ENCODE results near the gene RGS7.
"Not testable (repeated sequence)": the region's sequence is repeated elsewhere in the genome, so short reads cannot be mapped to it uniquely, and the experiment has no call there.

Gene RGS7

DNA sequence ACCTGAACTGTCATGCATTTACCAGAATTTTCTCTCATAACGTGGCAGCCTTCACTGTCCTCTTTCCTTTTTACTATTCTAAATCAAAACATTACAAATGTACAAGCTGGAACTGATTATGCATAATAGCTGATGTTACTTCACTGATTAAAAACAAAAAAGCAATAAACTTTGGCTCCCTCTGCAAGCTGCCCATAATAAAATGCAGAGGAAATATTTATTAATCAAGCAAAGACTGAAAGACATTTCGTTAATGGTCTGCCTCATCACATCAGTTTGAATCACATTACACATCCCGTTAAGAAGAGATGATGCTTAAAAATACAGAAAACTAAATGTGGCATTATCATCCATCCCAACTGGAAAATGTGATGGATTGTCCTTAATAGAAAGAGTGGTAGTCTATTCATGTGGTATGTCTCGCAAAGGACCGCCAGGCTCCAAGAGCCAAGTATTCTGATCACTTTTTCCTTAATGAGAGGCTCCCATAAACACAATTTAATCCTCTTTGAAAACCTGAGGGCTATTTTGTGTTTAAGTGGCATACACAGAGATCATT is 225.3 kb downstream of the RGS7 start:
- no peak for DNase-seq

DNA sequence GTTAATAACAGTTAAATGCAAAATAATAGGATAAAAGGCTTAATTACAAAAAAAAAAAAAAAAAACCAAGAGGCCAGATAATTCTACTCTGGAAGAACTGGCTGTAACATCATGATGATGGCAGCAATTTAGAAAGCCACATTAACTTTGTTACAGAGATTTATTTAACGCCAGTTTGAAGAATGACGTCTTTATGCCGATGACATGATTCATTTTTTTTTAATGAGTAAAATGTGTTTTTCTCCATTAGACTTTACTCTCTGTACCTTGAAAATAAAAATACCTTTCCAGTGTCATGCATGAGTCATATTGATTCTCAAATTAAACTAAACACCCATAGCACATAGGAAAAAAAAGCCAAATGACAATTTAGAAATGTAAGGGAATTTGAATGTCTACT is 226.1 kb downstream of the RGS7 start:
- DNase-seq = no peak

- no peak for DNase-seq
Observed at GRCh38 chr1:241129207-241129960, 227.6 kb downstream of the RGS7 start.

DNA sequence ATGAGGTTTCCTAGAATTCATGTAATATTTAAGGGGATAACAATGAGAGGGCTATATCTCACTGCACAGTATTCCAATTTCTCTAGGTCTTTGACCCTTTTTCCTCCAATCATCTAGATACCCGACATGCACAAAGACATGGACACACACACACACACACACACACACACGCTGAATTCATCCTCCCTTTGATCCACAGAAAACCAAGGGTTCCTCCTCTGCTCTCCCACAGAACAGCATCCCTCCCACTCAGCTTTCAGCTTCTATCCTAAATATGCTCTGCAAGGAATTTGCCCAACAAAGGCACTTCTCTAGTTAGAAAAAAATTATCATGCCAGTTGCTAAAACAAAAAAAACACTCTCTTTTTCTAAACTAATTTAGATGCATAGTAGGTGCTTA is 231.7 kb downstream of the RGS7 start:
- DNase-seq = no peak

- DNase-seq = no peak
Observed at GRCh38 chr1:241118049-241118448, 239.0 kb downstream of the RGS7 start.

DNA sequence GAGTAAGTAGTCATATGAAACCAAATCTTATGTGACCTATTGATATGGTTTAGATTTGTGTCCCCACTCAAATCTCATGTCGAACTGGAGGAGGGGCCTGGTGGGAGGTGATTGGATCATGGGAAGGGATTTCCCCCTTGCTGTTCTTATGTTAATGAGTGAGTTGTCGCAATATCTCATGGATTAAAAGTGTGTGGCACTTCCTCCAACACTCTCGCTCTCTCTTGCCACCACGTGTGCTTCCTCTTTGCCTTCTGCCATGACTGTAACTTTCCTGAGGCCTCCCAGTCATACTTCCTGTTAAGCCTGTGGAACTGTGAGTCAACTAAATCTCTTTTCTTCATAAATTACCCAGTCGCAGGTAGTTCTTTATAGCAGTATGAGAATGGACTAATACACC is 241.2 kb downstream of the RGS7 start:
- no peak for DNase-seq

GRCh38 chr1:241114699-241115233 is 242.2 kb downstream of the RGS7 start:
- no peak for DNase-seq

DNA sequence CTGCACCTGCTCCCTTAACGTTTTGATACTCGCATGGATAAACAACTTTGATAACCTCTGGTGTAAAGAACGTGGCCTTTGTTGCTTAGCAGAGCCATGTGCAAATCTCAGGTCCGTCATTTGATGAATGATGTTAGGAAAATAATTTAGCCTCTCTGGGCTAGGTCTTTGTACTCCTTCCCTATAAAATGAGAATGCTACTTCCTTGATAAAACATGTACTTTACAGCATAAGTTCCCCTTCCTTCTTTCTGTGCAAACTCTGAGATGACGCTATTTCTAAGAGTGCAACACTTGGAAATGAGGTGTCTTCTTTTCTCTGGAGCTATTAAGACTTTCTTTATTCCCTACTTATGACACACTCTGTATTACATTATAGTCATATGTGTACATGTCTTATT is 243.4 kb downstream of the RGS7 start:
- DNase-seq = no peak

DNA sequence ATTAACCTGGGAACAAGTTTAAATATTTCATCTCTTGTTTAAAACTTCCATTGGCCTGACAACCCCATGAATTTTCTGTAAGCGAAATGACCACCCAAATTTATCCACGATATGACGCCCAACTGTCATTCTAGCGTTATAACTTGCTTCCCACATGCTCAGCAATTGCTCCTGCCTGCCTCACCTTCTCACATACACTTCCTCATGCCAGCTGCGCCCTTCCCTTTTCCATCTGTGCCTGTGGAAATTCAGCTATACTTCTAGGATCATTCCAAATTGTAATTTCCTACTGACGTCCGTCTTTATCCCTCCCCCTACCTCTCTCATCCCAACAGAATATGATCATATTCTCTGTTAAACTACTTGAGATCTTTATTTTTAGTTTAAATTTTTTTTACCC is 248.0 kb downstream of the RGS7 start:
- DNase-seq = no peak

- no peak for DNase-seq
Observed at GRCh38 chr1:241105147-241105546, 251.9 kb downstream of the RGS7 start.

GRCh38 chr1:241102664-241103063 is 254.3 kb downstream of the RGS7 start:
- DNase-seq = no peak

DNA sequence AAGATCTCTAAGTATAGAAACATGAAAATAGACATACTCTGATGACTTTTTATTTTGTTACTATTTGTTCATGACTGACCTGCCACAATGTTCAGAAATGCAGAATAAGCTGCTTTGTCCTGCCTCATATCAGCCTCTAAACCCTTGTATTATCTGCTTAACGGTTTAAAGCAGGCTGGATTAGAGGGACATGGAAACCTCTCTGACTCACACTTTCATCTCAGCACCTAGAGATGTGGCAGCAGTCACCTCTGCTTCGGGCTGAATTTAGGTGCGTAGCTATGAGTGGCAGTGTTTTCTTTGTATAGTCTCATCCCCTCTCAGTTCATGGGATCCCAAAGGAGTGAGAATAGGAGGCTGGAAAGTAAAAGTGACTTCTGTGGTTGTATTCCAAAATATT is 255.4 kb downstream of the RGS7 start:
- DNase-seq = no peak

GRCh38 chr1:241097479-241097878 is 259.5 kb downstream of the RGS7 start:
- no peak for DNase-seq

DNA sequence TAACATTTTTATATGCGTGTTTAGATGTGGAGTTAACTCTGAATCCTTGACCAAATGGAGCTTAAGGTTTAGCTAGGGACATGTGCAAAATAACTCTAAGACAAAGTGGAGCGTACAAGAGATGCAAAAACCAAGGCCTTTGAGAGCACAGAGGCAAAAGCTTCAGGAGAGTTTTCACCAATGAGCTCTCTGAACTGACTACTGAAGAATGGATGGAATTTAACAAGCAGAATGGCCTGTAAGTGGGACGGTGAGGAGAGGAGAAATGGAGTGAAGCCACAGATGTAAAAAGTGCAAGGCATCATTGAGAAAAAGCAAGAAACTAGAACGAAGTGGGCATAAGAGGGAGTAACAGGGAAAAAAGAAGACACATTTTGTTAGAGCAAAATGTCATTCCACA is 260.0 kb downstream of the RGS7 start:
- DNase-seq = no peak

DNA sequence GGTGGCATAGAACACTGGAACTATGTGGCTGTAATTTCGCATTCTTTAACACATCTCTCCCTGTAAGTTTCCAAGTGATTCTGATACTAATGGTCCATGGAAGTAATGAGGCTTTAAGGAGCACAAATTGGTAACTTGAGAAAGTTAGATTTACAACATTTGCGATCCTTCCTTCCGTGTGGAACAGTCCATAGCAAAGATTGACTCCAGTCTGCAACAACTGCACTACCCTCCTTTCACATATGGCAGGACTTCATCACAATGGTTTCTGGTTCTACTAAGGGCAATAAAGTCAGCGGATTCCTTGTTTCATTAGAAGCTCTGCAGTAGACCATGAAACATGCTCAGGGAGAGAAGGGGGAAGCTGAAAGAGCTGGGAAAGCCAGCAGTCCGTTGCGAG is 261.2 kb downstream of the RGS7 start:
- DNase-seq = no peak

DNA sequence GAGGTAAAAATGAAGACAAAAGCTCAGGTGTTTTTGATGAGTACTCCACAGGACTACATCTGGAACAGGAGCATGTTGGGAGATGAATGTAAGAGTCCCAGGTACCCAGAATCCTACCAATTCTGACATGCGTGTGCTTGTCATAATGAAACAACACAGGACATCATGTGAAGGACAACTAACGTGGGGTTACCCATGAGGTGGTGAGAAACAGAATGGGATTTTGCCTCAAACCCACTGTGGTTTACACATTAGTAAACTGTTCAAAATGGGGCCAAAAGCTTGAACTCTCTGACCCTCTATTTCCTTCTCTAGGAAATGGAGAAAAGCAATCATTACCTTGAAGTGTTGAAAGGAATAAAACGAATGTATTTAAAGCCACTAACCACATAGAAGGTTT is 266.2 kb downstream of the RGS7 start:
- no peak for DNase-seq

DNA sequence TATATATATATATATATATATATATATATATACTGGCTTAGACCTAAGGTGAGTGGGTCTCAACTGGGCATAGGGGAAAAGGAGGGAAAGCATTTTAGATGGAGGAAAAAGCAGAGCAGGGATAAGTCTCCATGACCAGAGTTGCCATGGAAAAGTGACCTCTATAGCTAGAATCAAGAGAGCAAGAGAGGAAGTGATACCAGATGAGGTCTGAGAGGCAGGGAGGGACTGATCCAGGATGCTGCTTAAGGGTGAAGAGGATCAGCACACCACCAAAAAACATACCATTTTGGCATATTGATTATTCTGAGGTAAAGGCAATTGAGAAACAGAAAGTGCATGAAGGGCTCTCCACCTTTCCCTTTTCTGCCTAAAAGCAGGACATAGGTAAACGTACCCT is 267.9 kb downstream of the RGS7 start:
- not testable (repeated sequence) for DNase-seq

- DNase-seq = not testable (repeated sequence)
Observed at GRCh38 chr1:241088075-241088474, 268.9 kb downstream of the RGS7 start.

GRCh38 chr1:241086686-241087085 is 270.3 kb downstream of the RGS7 start:
- DNase-seq = no peak

GRCh38 chr1:241083285-241083684 is 273.7 kb downstream of the RGS7 start:
- no peak for DNase-seq

DNA sequence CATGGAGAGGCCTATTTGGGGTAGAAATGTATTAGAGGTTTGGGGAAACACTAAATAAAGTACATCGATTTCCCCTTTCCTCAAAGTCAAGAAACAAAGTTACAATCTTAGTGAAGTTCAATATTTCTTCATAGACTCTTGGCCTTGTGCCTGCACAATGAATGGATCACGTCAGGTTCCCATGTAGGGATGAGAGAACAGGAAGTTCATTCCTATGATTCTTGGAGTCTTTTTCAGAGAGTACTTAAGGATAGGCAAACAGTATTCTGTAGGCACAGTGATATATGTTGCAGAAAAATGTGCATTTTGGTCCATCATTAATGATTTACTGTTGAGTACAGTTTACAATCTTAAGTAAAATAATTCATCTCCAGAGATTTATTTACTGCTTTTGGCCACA is 275.5 kb downstream of the RGS7 start:
- no peak for DNase-seq

DNA sequence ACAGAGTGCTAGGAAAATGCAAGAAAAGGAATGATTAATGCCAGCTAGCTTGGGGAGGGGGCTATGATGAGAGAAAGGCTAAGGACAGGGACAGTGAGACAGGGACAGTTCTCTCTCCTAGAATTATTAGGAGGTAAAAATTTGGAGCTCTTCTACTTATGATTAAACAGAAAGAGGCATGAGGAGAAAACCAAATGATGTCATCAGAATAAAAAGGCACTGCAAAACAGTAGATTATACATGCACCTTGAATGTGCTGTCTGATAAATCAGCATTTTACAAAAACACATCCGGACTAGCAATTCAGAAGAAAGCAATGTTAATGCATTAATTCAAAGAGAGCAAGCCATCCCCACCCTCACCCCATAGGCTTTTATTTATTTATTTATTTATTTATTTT is 277.5 kb downstream of the RGS7 start:
- no peak for DNase-seq

DNA sequence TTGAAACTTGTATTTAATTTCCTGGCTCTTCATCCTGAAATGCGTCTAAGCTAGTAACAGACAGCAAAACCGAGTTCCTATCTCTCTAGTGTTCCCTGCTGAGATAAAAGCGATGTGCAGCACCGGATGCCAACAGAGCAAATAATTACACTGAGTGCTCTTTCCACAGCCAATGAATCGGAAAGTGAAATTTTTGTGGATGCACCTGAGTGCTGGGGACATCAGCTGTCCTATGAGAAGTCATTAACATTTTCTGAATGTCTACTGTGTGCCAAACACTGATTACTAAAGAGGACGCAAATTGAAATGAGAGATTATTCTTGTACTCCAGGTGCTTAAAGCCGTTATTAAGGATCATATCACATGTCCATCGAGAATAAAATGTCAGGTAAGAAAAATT is 278.0 kb downstream of the RGS7 start:
- no peak for DNase-seq

DNA sequence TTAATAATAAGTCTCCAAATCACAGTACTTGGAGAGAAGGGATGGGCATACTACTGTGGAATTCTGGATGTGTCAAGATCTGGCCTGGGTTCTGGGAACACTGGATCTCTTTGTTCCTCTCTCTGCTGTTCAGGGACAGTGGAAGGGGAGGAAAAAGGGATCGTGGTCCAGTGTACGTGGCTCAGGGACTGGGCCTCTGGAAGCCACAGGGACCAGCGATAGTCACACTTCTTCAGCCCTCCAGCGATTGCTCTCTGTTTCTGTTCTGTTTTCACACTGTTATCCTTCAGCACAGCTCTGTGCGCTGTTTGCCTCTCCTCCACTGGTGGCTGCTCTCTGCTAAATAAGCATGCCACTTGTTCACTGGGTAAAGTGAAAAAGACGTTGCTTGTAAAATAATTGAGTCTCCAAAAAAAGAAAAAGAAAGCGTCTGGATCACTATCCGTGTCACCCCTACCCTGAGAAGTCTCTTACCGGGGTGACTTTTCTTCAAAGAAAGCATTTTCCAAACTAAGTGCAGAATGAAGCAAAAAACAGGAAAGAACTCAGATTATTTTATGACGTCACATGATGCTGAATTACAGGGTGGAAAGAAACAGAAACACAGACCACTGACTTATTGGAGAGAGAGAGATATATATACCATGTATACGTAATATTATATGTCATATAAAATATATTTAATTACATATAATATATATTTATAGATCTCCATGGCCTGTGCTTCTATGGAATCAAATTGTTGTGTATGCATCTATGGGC is 279.4 kb downstream of the RGS7 start:
- no peak for DNase-seq

Measured in CD4-positive, alpha-beta T cell treated with Interleukin-4 for 1 hour (primary cell).